CD14-positive monocyte (primary cell): Measurements from ENCODE around the gene HLA-DQB1. TPM values are rescaled to one million over a fixed set of nuclear protein-coding genes. Genes with fewer than 3 reads are reported as not detected.

Experiments
- DNase-seq, 3 donors: peaks; one replicate each; pipeline ENCODE4 v3.0.0-alpha.2; 2011 to 2022
- H2AFZ ChIP-seq: 2 replicates; pipeline ENCODE4 v1.6.0; 2012; ENCODE audit warnings: mild to moderate bottlenecking, low read depth, low read length, inconsistent platforms; ENCODE audit not compliant: insufficient read depth, poor library complexity, severe bottlenecking
- H3K27ac ChIP-seq, 2 donors: 1 replicate in 1 of 2; 2 replicates in 1 of 2; pipeline ENCODE4 v1.5.1; 2012 to 2013; ENCODE audit warnings: low read length in 2 of 2, control low read depth in 1 of 2, inconsistent platforms in 1 of 2, low read depth in 1 of 2, mild to moderate bottlenecking in 1 of 2
- H3K27me3 ChIP-seq, 2 donors: one replicate each; pipeline versions ENCODE4 v1.6.0 to v1.6.1; 2011 to 2013; ENCODE audit warnings: low read length in 2 of 2; ENCODE audit not compliant: control insufficient read depth in 2 of 2, insufficient read depth in 2 of 2
- H3K36me3 ChIP-seq, 2 donors: replicated peaks in 1 of 2; 1 replicate in 1 of 2; 2 replicates in 1 of 2; pipeline versions ENCODE4 v1.5.1 to v1.6.1; 2012 to 2013; ENCODE audit warnings: low read length in 2 of 2, control low read depth in 1 of 2, inconsistent platforms in 1 of 2, mild to moderate bottlenecking in 1 of 2; ENCODE audit not compliant: insufficient read depth in 2 of 2, control insufficient read depth in 1 of 2
- H3K4me1 ChIP-seq, 2 donors: 1 replicate in 1 of 2; 2 replicates in 1 of 2; pipeline versions ENCODE4 v1.5.1 to v1.6.1; 2012 to 2013; ENCODE audit warnings: low read length in 2 of 2, control low read depth in 1 of 2, inconsistent platforms in 1 of 2, mild to moderate bottlenecking in 1 of 2, moderate library complexity in 1 of 2; ENCODE audit not compliant: insufficient read depth in 2 of 2, control insufficient read depth in 1 of 2
- H3K4me2 ChIP-seq: replicated peaks from 2 replicates; pipeline ENCODE3; 2012; ENCODE audit warnings: low read length, moderate library complexity, mild to moderate bottlenecking; ENCODE audit not compliant: poor library complexity, severe bottlenecking; ENCODE audit errors: extremely low read depth
- H3K4me3 ChIP-seq, 3 experiments: fragments of 200-600 bp in 1 of 3; sonication (generic) in 1 of 3; replicated peaks in 1 of 3; 1 replicate in 2 of 3; 2 replicates in 1 of 3; pipeline ENCODE4 v1.5.1; 2011 to 2013; ENCODE audit warnings: low read length in 3 of 3, mild to moderate bottlenecking in 3 of 3, control low read depth in 2 of 3, low read depth in 2 of 3, inconsistent platforms in 1 of 3, moderate library complexity in 1 of 3
- H3K79me2 ChIP-seq: 2 replicates; pipeline ENCODE4 v1.6.0; 2012; ENCODE audit warnings: mild to moderate bottlenecking, control low read depth, inconsistent platforms, low read length, moderate library complexity; ENCODE audit not compliant: insufficient read depth
- H3K9ac ChIP-seq: 2 replicates; pipeline ENCODE4 v1.6.0; 2017; ENCODE audit warnings: low read length, mild to moderate bottlenecking; ENCODE audit not compliant: insufficient read depth, poor library complexity, severe bottlenecking
- H3K9me3 ChIP-seq, 2 donors: replicated peaks in 1 of 2; 1 replicate in 1 of 2; 2 replicates in 1 of 2; pipeline versions ENCODE4 v1.5.1 to v1.6.1; 2012 to 2013; ENCODE audit warnings: low read length in 2 of 2, control low read depth in 1 of 2; ENCODE audit not compliant: control insufficient read depth in 1 of 2, insufficient read depth in 1 of 2
- H4K20me1 ChIP-seq: 2 replicates; pipeline ENCODE4 v1.6.0; 2012; ENCODE audit warnings: mild to moderate bottlenecking, low read length, control low read depth, moderate library complexity; ENCODE audit not compliant: insufficient read depth
- H3K27ac Mint-ChIP-seq, 7 donors: one replicate each; pipeline ENCODE4 v1.8.0; 2020; ENCODE audit warnings: mild to moderate bottlenecking in 7 of 7, mixed read lengths in 7 of 7, moderate library complexity in 6 of 7, inconsistent platforms in 2 of 7
- H3K27me3 Mint-ChIP-seq, 3 donors: one replicate each; pipeline ENCODE4 v1.8.0; 2021 to 2022; ENCODE audit warnings: low read depth in 3 of 3, mild to moderate bottlenecking in 3 of 3, mixed read lengths in 3 of 3, moderate library complexity in 3 of 3, inconsistent platforms in 1 of 3
- H3K36me3 Mint-ChIP-seq, 2 donors: one replicate each; pipeline ENCODE4 v1.8.0; 2020; ENCODE audit warnings: mixed read lengths in 2 of 2, inconsistent platforms in 1 of 2, mild to moderate bottlenecking in 1 of 2
- H3K4me1 Mint-ChIP-seq: one replicate; pipeline ENCODE4 v1.8.0; 2020; ENCODE audit warnings: mild to moderate bottlenecking, mixed read lengths
- H3K4me3 Mint-ChIP-seq, 2 donors: one replicate each; pipeline ENCODE4 v1.8.0; 2020; ENCODE audit warnings: mild to moderate bottlenecking in 2 of 2, mixed read lengths in 2 of 2, moderate library complexity in 1 of 2
- H3K9me3 Mint-ChIP-seq, 7 donors: one replicate each; pipeline ENCODE4 v1.8.0; 2020 to 2022; ENCODE audit warnings: mixed read lengths in 7 of 7, mild to moderate bottlenecking in 6 of 7, moderate library complexity in 6 of 7, inconsistent platforms in 2 of 7
- WGBS: methylation state at CpG from one replicate; pipeline ENCODE4 v1.1.5; 2013; ENCODE audit warnings: missing lambda C conversion rate; ENCODE audit not compliant: insufficient coverage; 5-methylcytosine and 5-hydroxymethylcytosine counted together
- intact Hi-C, 2 donors: fragments of 100-400 bp; cut with micrococcal nuclease; formaldehyde crosslinking; loops; one replicate each; pipeline versions ENCODE4 v1.15.0 to v1.15.1; 2023
- polyA plus RNA-seq, 3 donors: library from polyadenylated mRNA; depleted of rRNA in 1 of 3; unstranded in 2 of 3; stranded (reverse) in 1 of 3; fragments of 300-500 nt in 2 of 3; fragments of >200 nt in 1 of 3; fragmentation: Illumina TruSeq in 2 of 3; gene quantifications; 1 replicate in 2 of 3; 2 replicates in 1 of 3; pipeline ENCODE4 v1.2.3, GENCODE V29; 2012 to 2021
- TF ChIP-seq, protein P1 (sequence below): fragments of 200-600 bp; IDR thresholded peaks from one replicate; pipeline ENCODE4 v1.8.0; 2022; ENCODE audit warnings: antibody characterized with exemption, mild to moderate bottlenecking

HLA-DQB1 gene
- polyA plus RNA-seq, 3 donors, result 66.7 to 638 (median 246) TPM

DNA sequence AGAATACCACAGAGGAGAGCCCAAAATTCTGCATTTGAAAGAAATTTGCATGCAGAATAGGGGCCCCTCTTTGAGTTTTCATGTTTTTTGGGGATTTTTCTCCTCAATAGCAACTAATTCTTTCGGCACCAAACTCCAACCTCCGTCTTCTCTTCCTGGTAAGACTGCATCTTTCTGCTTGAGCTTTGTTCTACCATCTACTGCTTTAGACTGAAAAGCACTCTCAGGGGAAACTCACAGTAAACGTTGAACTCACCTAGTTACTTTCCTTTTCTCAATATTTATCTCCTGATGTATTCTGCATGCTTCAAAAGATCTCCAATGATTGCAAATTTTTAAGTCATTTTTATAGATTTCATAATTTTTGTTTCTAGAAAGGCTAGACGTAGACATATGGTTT lies 36.9 kb upstream of the HLA-DQB1 start:
- Mint-ChIP-seq H3K27ac (no peak overlapping the region), H3K27me3 (peaks cover 8 to 30% (median 22%) of the 10 kb centered on the region in 3 donors), H3K36me3 (no peaks in the 10 kb centered on the region), H3K9me3 (peaks cover 0 to 3% (median 0%) of the 10 kb centered on the region in 7 donors), H3K4me3 (no peak overlapping the region), H3K4me1 (peaks cover 7% of the 10 kb centered on the region)
- DNase-seq, result no peak
- TF ChIP-seq, protein P1, sequence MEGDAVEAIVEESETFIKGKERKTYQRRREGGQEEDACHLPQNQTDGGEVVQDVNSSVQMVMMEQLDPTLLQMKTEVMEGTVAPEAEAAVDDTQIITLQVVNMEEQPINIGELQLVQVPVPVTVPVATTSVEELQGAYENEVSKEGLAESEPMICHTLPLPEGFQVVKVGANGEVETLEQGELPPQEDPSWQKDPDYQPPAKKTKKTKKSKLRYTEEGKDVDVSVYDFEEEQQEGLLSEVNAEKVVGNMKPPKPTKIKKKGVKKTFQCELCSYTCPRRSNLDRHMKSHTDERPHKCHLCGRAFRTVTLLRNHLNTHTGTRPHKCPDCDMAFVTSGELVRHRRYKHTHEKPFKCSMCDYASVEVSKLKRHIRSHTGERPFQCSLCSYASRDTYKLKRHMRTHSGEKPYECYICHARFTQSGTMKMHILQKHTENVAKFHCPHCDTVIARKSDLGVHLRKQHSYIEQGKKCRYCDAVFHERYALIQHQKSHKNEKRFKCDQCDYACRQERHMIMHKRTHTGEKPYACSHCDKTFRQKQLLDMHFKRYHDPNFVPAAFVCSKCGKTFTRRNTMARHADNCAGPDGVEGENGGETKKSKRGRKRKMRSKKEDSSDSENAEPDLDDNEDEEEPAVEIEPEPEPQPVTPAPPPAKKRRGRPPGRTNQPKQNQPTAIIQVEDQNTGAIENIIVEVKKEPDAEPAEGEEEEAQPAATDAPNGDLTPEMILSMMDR, result no peak
- peaks cover 4 to 7% of the 10 kb centered on the region in 2 donors for H3K4me1 ChIP-seq
- no peak overlapping the region for H2AFZ ChIP-seq
- intact Hi-C loops, result loop anchor here (5.0 to 10.0 kb wide), 4 partner anchors 91 to 291 kb away; no protein-coding TSS in a partner anchor
- H3K4me3 ChIP-seq, result no peak overlapping the region
- peaks cover 8 to 20% of the 10 kb centered on the region in 2 donors for H3K27me3 ChIP-seq
- H3K4me2 ChIP-seq, result no peak overlapping the region
- H3K9ac ChIP-seq, result no peak overlapping the region
- H3K9me3 ChIP-seq, result no peaks in the 10 kb centered on the region
- H3K36me3 ChIP-seq, result no peaks in the 10 kb centered on the region
- no peaks in the 10 kb centered on the region for H4K20me1 ChIP-seq
- WGBS, result 94% methylated on average over 2 of the region's 4 CpGs
- H3K27ac ChIP-seq, result no peak overlapping the region
- H3K79me2 ChIP-seq, result no peaks in the 10 kb centered on the region

DNA sequence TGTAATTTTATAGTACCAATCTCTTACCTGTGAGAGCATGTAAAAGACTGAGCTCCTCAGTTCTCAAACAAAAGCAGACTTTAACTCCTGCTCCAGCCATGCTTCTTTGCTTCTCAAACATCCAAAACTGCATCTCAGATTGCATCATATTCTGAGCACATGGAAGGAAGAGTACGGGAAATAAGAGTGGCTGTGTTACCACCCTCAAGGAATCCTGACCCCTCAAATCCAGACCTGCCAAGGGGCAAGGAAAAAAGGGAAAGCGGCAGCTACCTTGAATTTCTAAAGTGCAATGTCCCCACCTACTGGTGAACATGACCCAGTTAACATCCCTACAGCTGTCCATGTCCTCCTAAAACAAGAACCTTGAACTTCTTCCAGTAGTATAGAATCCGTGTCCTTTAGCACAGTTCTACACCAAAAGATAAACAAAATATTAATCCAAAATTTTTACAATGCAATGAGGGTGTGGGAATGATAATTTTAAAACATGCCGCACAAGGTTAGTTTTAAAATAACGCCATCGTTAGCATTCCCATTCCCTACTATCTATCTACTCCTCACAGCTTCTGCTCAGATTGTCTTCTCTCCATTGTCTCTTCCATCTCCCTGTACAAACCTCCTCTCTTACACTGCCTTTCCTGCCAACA lies 34.1 kb upstream of the HLA-DQB1 start:
- Mint-ChIP-seq H3K4me3 (peak overlapping the region in 1 of 2 donors; percentile 63), H3K9me3 (peaks cover 0 to 3% (median 0%) of the 10 kb centered on the region in 7 donors)
- peak overlapping the region; percentile 26 for H3K4me2 ChIP-seq

More for the DNA sequence above, 34.1 kb upstream of the HLA-DQB1 start:
- Histone ChIP-seq H2AFZ (peak overlapping the region; percentile 9), H3K79me2 (no peaks in the 10 kb centered on the region), H3K9me3 (no peaks in the 10 kb centered on the region), H3K27me3 (peaks cover 8 to 20% of the 10 kb centered on the region in 2 donors), H4K20me1 (no peaks in the 10 kb centered on the region), H3K9ac (no peak overlapping the region), H3K4me1 (peaks cover 7 to 8% of the 10 kb centered on the region in 2 donors), H3K36me3 (no peaks in the 10 kb centered on the region), H3K27ac (no peak overlapping the region), H3K4me3 (no peak overlapping the region)
- H3K27ac Mint-ChIP-seq, result peak overlapping the region in 2 of 7 donors; percentile 47 to 54
- H3K27me3 Mint-ChIP-seq, result peaks cover 13 to 32% (median 26%) of the 10 kb centered on the region in 3 donors
- no peaks in the 10 kb centered on the region for H3K36me3 Mint-ChIP-seq
- DNase-seq, result peak; percentile 29 to 67 (median 50)
- H3K4me1 Mint-ChIP-seq, result peaks cover 12% of the 10 kb centered on the region
- TF ChIP-seq, protein P1, result peak; percentile 80
- intact Hi-C loops, result loop anchor here (5.0 to 10.0 kb wide), 4 partner anchors 94 to 288 kb away; no protein-coding TSS in a partner anchor
- WGBS, result 20% methylated on average over 2 of the region's 6 CpGs
